Measurements from ENCODE around the gene FAM98B. TPM values are rescaled to one million over a fixed set of nuclear protein-coding genes. Genes with fewer than 3 reads are reported as not detected.

FAM98B gene
- total RNA-seq, 1 donor from 2014 or later, result 30.7 TPM

DNA sequence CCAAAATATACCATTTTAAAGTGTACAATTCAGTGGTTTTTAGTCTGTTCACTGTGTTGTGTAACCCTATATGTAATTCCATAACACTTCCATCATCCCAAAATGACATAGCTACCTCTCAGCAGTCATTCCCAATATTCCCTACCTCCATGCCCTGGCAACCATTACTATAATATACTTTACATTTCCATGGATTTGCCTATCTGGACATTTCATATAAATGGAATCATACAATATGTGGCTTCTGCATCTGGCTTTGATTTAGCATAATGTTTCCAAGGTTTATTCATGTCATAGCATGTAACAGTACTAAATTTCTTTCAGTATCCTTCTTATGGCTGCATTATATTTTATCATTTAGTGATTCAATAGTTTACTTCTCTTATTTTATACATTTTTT, 25.3 kb downstream of the FAM98B start:
- peaks cover 64% of the 10 kb centered on the region for H3K36me3 Mint-ChIP-seq (ENCODE audit: low read depth)
- POLR2A ChIA-PET, result interaction anchor here (0.7 kb wide), 1 partner anchor 17 kb away, joined by 3 read pairs; no protein-coding TSS in a partner anchor
- ATAC-seq (ENCODE audit: low read depth), result no peak
- no peaks in the 10 kb centered on the region for H3K9me3 Mint-ChIP-seq
- intact Hi-C loops (cut with micrococcal nuclease), result loop anchor here (5.0 kb wide), 1 partner anchor 33 kb away; no protein-coding TSS in a partner anchor
- TF ChIP-seq, protein P1, sequence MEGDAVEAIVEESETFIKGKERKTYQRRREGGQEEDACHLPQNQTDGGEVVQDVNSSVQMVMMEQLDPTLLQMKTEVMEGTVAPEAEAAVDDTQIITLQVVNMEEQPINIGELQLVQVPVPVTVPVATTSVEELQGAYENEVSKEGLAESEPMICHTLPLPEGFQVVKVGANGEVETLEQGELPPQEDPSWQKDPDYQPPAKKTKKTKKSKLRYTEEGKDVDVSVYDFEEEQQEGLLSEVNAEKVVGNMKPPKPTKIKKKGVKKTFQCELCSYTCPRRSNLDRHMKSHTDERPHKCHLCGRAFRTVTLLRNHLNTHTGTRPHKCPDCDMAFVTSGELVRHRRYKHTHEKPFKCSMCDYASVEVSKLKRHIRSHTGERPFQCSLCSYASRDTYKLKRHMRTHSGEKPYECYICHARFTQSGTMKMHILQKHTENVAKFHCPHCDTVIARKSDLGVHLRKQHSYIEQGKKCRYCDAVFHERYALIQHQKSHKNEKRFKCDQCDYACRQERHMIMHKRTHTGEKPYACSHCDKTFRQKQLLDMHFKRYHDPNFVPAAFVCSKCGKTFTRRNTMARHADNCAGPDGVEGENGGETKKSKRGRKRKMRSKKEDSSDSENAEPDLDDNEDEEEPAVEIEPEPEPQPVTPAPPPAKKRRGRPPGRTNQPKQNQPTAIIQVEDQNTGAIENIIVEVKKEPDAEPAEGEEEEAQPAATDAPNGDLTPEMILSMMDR (IDR thresholded peaks at IDR 0.05), result no peak
- no peak for DNase-seq
- no peak overlapping the region for H3K4me3 Mint-ChIP-seq
- CTCF ChIA-PET, result interaction anchor here (1.1 to 6.6 kb wide), 5 partner anchors 39 to 220 kb away, joined by 3 to 84 read pairs (median 6); partner anchors contain the start of gene RASGRP1
- H3K4me1 Mint-ChIP-seq, result peaks cover 3% of the 10 kb centered on the region
- H3K27ac Mint-ChIP-seq, result no peak overlapping the region
- H3K27me3 Mint-ChIP-seq, result no peaks in the 10 kb centered on the region

DNA sequence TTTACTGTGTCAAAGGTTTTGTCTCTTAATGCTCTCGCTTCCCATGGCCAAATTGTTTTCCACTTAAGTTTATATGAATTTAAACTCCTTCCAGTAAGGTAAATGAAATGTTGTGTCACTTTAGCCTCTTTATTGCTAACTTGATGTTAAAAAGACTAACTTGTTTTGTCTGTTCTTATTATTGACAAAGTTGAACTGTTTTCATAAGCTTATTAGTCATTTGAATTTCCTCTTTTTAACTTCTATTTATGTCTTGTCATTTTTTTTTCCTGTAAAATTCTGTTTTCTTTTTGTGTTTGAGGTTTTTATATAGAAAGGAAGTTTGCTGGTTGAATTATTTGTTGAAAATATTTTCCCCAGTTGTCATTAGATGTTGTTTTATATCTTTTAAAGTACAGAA, 25.8 kb downstream of the FAM98B start:
- CTCF ChIA-PET, result interaction anchor here (1.1 to 6.6 kb wide), 3 partner anchors 209 to 220 kb away, joined by 3 to 84 read pairs (median 4); no protein-coding TSS in a partner anchor
- TF ChIP-seq, protein P1 (IDR thresholded peaks at IDR 0.05), result no peak
- H3K27me3 Mint-ChIP-seq, result no peaks in the 10 kb centered on the region
- H3K4me3 Mint-ChIP-seq, result no peak overlapping the region
- no peak for DNase-seq
- ATAC-seq (ENCODE audit: low read depth), result no peak
- H3K4me1 Mint-ChIP-seq, result peaks cover 3% of the 10 kb centered on the region
- intact Hi-C loops (cut with micrococcal nuclease), result loop anchor here (5.0 kb wide), 1 partner anchor 33 kb away; no protein-coding TSS in a partner anchor
- H3K36me3 Mint-ChIP-seq (ENCODE audit: low read depth), result peaks cover 59% of the 10 kb centered on the region
- H3K9me3 Mint-ChIP-seq, result no peaks in the 10 kb centered on the region
- POLR2A ChIA-PET, result interaction anchor here (0.7 kb wide), 1 partner anchor 17 kb away, joined by 3 read pairs; no protein-coding TSS in a partner anchor
- H3K27ac Mint-ChIP-seq, result no peak overlapping the region

DNA sequence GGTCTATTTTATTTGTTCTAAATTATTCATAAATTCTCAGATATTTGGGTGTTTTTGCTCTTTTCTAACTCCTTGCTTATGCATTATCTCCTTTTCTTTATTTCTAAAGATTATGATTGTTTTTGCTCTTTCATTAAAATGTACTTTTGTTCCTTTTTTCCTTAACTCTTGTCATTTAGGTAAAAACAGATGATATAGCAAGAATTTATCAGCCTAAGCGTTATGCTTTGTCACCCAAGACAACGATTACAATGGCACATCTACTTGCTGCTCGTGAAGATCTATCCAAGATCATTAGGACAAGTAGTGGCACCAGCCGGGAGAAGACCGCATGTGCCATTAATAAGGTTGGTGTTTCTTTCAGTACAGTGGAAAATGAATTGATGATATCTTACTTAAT, 27.2 kb downstream of the FAM98B start:
- CTCF ChIA-PET, result interaction anchor here (1.2 to 1.3 kb wide), 2 partner anchors 83 to 209 kb away, joined by 4 to 5 read pairs; partner anchors contain the start of gene RASGRP1

DNA sequence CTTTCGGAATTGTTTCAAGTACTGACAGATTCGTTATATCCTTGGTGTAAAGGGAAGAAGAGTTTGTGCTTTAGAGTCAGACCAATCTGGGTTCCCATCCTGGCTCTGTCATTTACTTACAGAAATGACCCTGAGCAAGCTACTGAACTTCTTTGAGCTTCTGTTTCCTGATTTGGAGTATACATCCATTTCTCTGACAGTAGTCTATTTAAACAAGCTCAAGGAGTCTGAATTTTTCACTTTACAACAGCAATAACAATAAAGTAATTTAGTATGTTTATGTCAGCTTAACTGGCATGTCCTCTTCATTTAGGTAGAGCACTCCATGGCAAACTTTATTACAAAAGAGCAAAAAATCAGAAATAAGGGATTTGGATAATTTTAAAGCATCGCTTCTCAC, 27.8 kb downstream of the FAM98B start:
- TF ChIP-seq, protein P1 (IDR thresholded peaks at IDR 0.05), result no peak
- no peak for DNase-seq
- Mint-ChIP-seq H3K4me1 (peaks cover 3% of the 10 kb centered on the region), H3K4me3 (no peak overlapping the region), H3K36me3 (ENCODE audit: low read depth) (peaks cover 53% of the 10 kb centered on the region), H3K9me3 (no peaks in the 10 kb centered on the region), H3K27me3 (no peaks in the 10 kb centered on the region), H3K27ac (no peak overlapping the region)
- CTCF ChIA-PET, result interaction anchor here (1.0 to 1.3 kb wide), 3 partner anchors 82 to 209 kb away, joined by 4 to 5 read pairs (median 5); partner anchors contain the start of gene RASGRP1
- intact Hi-C loops (cut with micrococcal nuclease), result no loop called here
- POLR2A ChIA-PET, result no interaction called here
- ATAC-seq (ENCODE audit: low read depth), result no peak

More for the DNA sequence above, 27.2 kb downstream of the FAM98B start:
- Mint-ChIP-seq H3K4me3 (no peak overlapping the region), H3K27ac (no peak overlapping the region), H3K27me3 (no peaks in the 10 kb centered on the region), H3K36me3 (ENCODE audit: low read depth) (peaks cover 54% of the 10 kb centered on the region), H3K4me1 (peaks cover 3% of the 10 kb centered on the region), H3K9me3 (no peaks in the 10 kb centered on the region)
- TF ChIP-seq, protein P1 (IDR thresholded peaks at IDR 0.05), result no peak
- no peak for DNase-seq
- POLR2A ChIA-PET, result no interaction called here
- ATAC-seq (ENCODE audit: low read depth), result no peak
- intact Hi-C loops (cut with micrococcal nuclease), result no loop called here

DNA sequence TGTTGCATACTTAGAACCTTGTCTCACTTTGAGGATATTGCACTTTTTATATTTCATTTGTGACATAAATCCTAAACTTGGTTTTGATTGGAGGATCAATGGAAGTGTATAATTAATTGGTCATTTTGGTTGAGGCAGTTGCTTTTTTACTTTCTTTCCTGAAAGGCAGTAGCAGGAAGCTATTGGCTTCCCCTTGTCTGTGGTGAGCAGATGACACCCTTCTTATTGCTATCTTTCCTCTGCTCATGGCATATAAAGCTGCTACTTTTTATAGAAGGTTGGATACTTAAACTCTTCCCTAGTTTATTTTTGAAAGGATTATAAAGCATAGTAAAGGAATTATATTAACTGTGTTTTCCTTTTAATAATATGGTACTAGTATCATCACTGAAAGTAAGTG, 28.6 kb downstream of the FAM98B start:
- Mint-ChIP-seq H3K9me3 (no peaks in the 10 kb centered on the region), H3K36me3 (ENCODE audit: low read depth) (peaks cover 52% of the 10 kb centered on the region), H3K27ac (no peak overlapping the region), H3K27me3 (no peaks in the 10 kb centered on the region), H3K4me1 (peaks cover 5% of the 10 kb centered on the region), H3K4me3 (no peak overlapping the region)
- ATAC-seq (ENCODE audit: low read depth) (no peak), DNase-seq (no peak)
- TF ChIP-seq, protein P1 (IDR thresholded peaks at IDR 0.05), result no peak
- POLR2A ChIA-PET, result no interaction called here
- intact Hi-C loops (cut with micrococcal nuclease), result no loop called here
- CTCF ChIA-PET, result interaction anchor here (1.0 kb wide), 1 partner anchor 201 kb away, joined by 5 read pairs; no protein-coding TSS in a partner anchor

Data from activated B cell treated with CpG ODN at 0.5 μM for 24 hours (primary cell).